Measurements from ENCODE around the gene ALG8.
"Not testable (repeated sequence)": the region's sequence is repeated elsewhere in the genome, so short reads cannot be mapped to it uniquely, and the experiment has no call there.

The ALG8 gene

GRCh38 chr11:78066471-78066870, 73.0 kb downstream of the ALG8 start:
- no peak for DNase-seq

GRCh38 chr11:78065203-78065602, 74.2 kb downstream of the ALG8 start:
- no peak for DNase-seq

- DNase-seq: no peak
Observed at GRCh38 chr11:78063440-78064181, 75.8 kb downstream of the ALG8 start, which contains the start of gene THRSP. THRSP (plus strand) TSS chr11:78063861; CDS start chr11:78063882, 21 bp downstream.

- DNase-seq: no peak
Observed at GRCh38 chr11:78062671-78063070, 76.8 kb downstream of the ALG8 start.

GRCh38 chr11:78061921-78062311, 77.5 kb downstream of the ALG8 start:
- DNase-seq: no peak

- DNase-seq: no peak
Observed at GRCh38 chr11:78061088-78061920, 78.1 kb downstream of the ALG8 start.

GRCh38 chr11:78060533-78060932, 78.9 kb downstream of the ALG8 start:
- DNase-seq: no peak

- DNase-seq: not testable (repeated sequence)
Observed at GRCh38 chr11:78059749-78060328, 79.6 kb downstream of the ALG8 start.

- no peak for DNase-seq
Observed at GRCh38 chr11:78057462-78058055, 81.9 kb downstream of the ALG8 start.

GRCh38 chr11:78056093-78056492, 83.3 kb downstream of the ALG8 start:
- no peak for DNase-seq

- DNase-seq: no peak
Observed at GRCh38 chr11:78054971-78055370, 84.5 kb downstream of the ALG8 start.

- no peak for DNase-seq
Observed at GRCh38 chr11:78050964-78051831, 88.2 kb downstream of the ALG8 start.

All from CD4-positive, alpha-beta T cell treated with Interleukin-12 subunit alpha and Interleukin-12 subunit beta, for 1 hour (primary cell).